ENCODE data around the gene GRIPAP1.

GRIPAP1 gene

GRCh38 chrX:49002091-49002935, at the start of gene GRIPAP1:
Gene GRIPAP1, minus strand, starts transcription at chrX:49002264. Its CDS starts 35 bp downstream, at chrX:49002229.
- DNase-seq (ENCODE audit: low spot score), result peak; percentile 86

GRCh38 chrX:49043987-49044281, 41.9 kb upstream of the GRIPAP1 start:
- DNase-seq (ENCODE audit: low spot score), result no peak

GRCh38 chrX:49043220-49043986, 41.3 kb upstream of the GRIPAP1 start, which contains the start of gene TFE3:
Gene TFE3, minus strand, starts transcription at chrX:49043357. Its CDS starts 131 bp downstream, at chrX:49043226.
- DNase-seq (ENCODE audit: low spot score), result peak; percentile 98

GRCh38 chrX:49042581-49043219, 40.6 kb upstream of the GRIPAP1 start:
- peak; percentile 9 for DNase-seq (ENCODE audit: low spot score)

- peak; percentile 6 for DNase-seq (ENCODE audit: low spot score)
Measured at GRCh38 chrX:49041744-49042580, 39.9 kb upstream of the GRIPAP1 start.

GRCh38 chrX:49040376-49040955, 38.4 kb upstream of the GRIPAP1 start:
- DNase-seq (ENCODE audit: low spot score), result no peak

- peak; percentile 58 for DNase-seq (ENCODE audit: low spot score)
Measured at GRCh38 chrX:49039598-49040375, 37.7 kb upstream of the GRIPAP1 start.

GRCh38 chrX:49037883-49038475, 35.9 kb upstream of the GRIPAP1 start:
- no peak for DNase-seq (ENCODE audit: low spot score)

- DNase-seq (ENCODE audit: low spot score), result no peak
Measured at GRCh38 chrX:49030283-49030682, 28.2 kb upstream of the GRIPAP1 start.

GRCh38 chrX:49029876-49030275, 27.8 kb upstream of the GRIPAP1 start:
- no peak for DNase-seq (ENCODE audit: low spot score)

GRCh38 chrX:49019599-49020249, 17.7 kb upstream of the GRIPAP1 start:
- no peak for DNase-seq (ENCODE audit: low spot score)

- no peak for DNase-seq (ENCODE audit: low spot score)
Measured at GRCh38 chrX:49019050-49019449, 17.0 kb upstream of the GRIPAP1 start.

GRCh38 chrX:49003696-49004095, 1.6 kb upstream of the GRIPAP1 start:
- no peak for DNase-seq (ENCODE audit: low spot score)

- peak; percentile 21 for DNase-seq (ENCODE audit: low spot score)
Measured at GRCh38 chrX:49001521-49002090, 458 bp downstream of the GRIPAP1 start.

- no peak for DNase-seq (ENCODE audit: low spot score)
Measured at GRCh38 chrX:49000636-49001035, 1.4 kb downstream of the GRIPAP1 start.

- DNase-seq (ENCODE audit: low spot score), result no peak
Measured at GRCh38 chrX:48999030-48999429, 3.0 kb downstream of the GRIPAP1 start.

- no peak for DNase-seq (ENCODE audit: low spot score)
Measured at GRCh38 chrX:48998391-48998790, 3.7 kb downstream of the GRIPAP1 start.

GRCh38 chrX:48997865-48998264, 4.2 kb downstream of the GRIPAP1 start:
- DNase-seq (ENCODE audit: low spot score), result no peak

GRCh38 chrX:48997455-48997854, 4.6 kb downstream of the GRIPAP1 start:
- DNase-seq (ENCODE audit: low spot score), result no peak
